GM23248 (cell line): ENCODE measurements around the gene CALD1. TPM values are rescaled to one million over a fixed set of nuclear protein-coding genes. Genes with fewer than 3 reads are reported as not detected.

Experiments used
- DNase-seq: peaks from one replicate; pipeline ENCODE4 v3.0.0-alpha.2; 2015
- H2AFZ ChIP-seq: fragments of 200-600 bp; sonication (generic); 2 replicates; pipeline ENCODE4 v1.6.1; 2016; ENCODE audit warnings: antibody characterized with exemption
- H3F3A ChIP-seq: fragments of 200-600 bp; sonication (generic); 2 replicates; pipeline ENCODE4 v1.6.1; 2016; ENCODE audit warnings: mild to moderate bottlenecking, antibody characterized with exemption, mixed run types; ENCODE audit not compliant: insufficient read depth
- H3K27ac ChIP-seq: fragments of 200-600 bp; sonication (generic); 2 replicates; pipeline ENCODE4 v1.5.1; 2016; ENCODE audit warnings: mild to moderate bottlenecking
- H3K27me3 ChIP-seq: fragments of 200-600 bp; sonication (generic); replicated peaks from 2 replicates; pipeline ENCODE4 v1.6.1; 2016; ENCODE audit warnings: mild to moderate bottlenecking; ENCODE audit not compliant: insufficient read depth
- H3K36me3 ChIP-seq: fragments of 200-600 bp; sonication (generic); 2 replicates; pipeline ENCODE4 v1.6.1; 2016; ENCODE audit warnings: low read depth, mild to moderate bottlenecking
- H3K4me1 ChIP-seq: fragments of 200-600 bp; sonication (generic); 2 replicates; pipeline ENCODE4 v1.6.1; 2016; ENCODE audit warnings: mild to moderate bottlenecking; ENCODE audit not compliant: insufficient read depth
- H3K4me2 ChIP-seq: fragments of 200-600 bp; sonication (generic); one replicate; pipeline ENCODE4 v1.6.1; 2016; ENCODE audit warnings: mild to moderate bottlenecking; ENCODE audit not compliant: unreplicated experiment
- H3K4me3 ChIP-seq: fragments of 200-600 bp; sonication (generic); 2 replicates; pipeline ENCODE4 v1.5.1; 2016; ENCODE audit warnings: mild to moderate bottlenecking
- H3K79me2 ChIP-seq: fragments of 200-600 bp; sonication (generic); 2 replicates; pipeline ENCODE4 v1.6.1; 2016; ENCODE audit warnings: mild to moderate bottlenecking; ENCODE audit not compliant: insufficient read depth
- H3K9ac ChIP-seq: fragments of 200-600 bp; sonication (generic); 2 replicates; pipeline ENCODE4 v1.6.1; 2016; ENCODE audit warnings: mild to moderate bottlenecking
- H3K9me2 ChIP-seq: fragments of 200-600 bp; sonication (generic); 2 replicates; pipeline ENCODE4 v1.6.1; 2016; ENCODE audit warnings: mixed run types, mild to moderate bottlenecking, moderate library complexity; ENCODE audit not compliant: insufficient read depth
- H3K9me3 ChIP-seq: fragments of 200-600 bp; sonication (generic); one replicate; pipeline ENCODE4 v1.6.1; 2017; ENCODE audit warnings: low read depth
- H4K20me1 ChIP-seq: fragments of 200-600 bp; sonication (generic); 2 replicates; pipeline ENCODE4 v1.6.0; 2016; ENCODE audit not compliant: insufficient read depth
- EZH2 ChIP-seq: fragments of 200-600 bp; sonication (generic); IDR thresholded peaks from 2 replicates; pipeline ENCODE4 v1.6.1; 2018; ENCODE audit warnings: antibody characterized with exemption, mild to moderate bottlenecking; ENCODE audit not compliant: insufficient read depth, poor library complexity, severe bottlenecking
- EZH2phosphoT487 ChIP-seq: fragments of 200-600 bp; sonication (generic); IDR thresholded peaks from 2 replicates; pipeline ENCODE4 v1.6.1; 2018; ENCODE audit warnings: antibody characterized with exemption, moderate library complexity, mild to moderate bottlenecking, low read depth; ENCODE audit not compliant: insufficient read depth
- WGBS, 2 experiments: methylation state at CpG; one replicate each; pipeline ENCODE4 v1.1.6; 2015 to 2017; ENCODE audit warnings: low lambda C conversion rate in 2 of 2, low coverage in 1 of 2; ENCODE audit errors: missing lambda C conversion rate in 2 of 2; 5-methylcytosine and 5-hydroxymethylcytosine counted together
- in situ Hi-C: fragments of 300-500 bp; cut with MboI; formaldehyde crosslinking; loops from 2 replicates; pipeline ENCODE4 v1.15.0; 2020
- polyA plus RNA-seq: library from polyadenylated mRNA; unstranded; fragments of >200 nt; fragmentation: Nextera tagmentation; extraction: Ambion mirVana; gene quantifications from 2 replicates; pipeline ENCODE4 v1.2.1, GENCODE V29; 2016
- total RNA-seq: library from RNA; depleted of rRNA; stranded (reverse); fragments of >200 nt; shearing (Covaris generic); gene quantifications from 2 replicates; pipeline ENCODE4 v1.2.3, GENCODE V29; 2014

The CALD1 gene
- total and polyA plus RNA-seq, 2 experiments from 2014 or later = 698 to 1,687 TPM

DNA sequence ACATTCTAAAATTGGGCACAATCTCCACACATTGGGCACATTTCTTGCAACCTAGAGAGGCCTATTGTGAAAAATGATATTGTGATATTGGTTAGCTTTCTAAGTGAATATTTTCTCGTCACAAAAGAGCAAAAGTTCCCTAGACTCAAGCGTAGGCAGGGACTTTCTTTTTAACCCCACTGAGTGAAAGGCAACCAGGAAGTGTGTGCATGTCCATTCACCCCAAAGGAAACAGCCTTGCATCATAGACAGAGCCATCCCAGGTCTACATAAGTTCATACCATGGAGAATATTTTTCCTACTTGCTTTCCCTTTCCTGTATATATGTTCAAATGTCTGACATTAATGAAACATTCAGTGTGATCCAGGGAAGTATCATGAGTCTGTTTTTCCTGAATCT, 122.6 kb downstream of the CALD1 start:
- Histone ChIP-seq H3F3A (peaks cover 91% of the 10 kb centered on the region), H4K20me1 (0 out of 2 replicates have a peak, but pooled peaks cover 3% of the 10 kb centered on the region), H3K9ac (no peak overlapping the region), H3K4me1 (peaks cover 77% of the 10 kb centered on the region), H3K9me3 (no peaks in the 10 kb centered on the region), H3K36me3 (peaks cover 27% of the 10 kb centered on the region; the same call in 1 of the 2 replicates), H3K27ac (peak overlapping the region; percentile 66), H3K27me3 (no peaks in the 10 kb centered on the region), H3K4me3 (no peak overlapping the region), H3K79me2 (peaks cover 96% of the 10 kb centered on the region), H2AFZ (no peak overlapping the region), H3K9me2 (no peaks in the 10 kb centered on the region), H3K4me2 (no peak overlapping the region)
- DNase-seq = peak; percentile 27
- TF ChIP-seq EZH2phosphoT487 = no peak
- no peak for TF ChIP-seq EZH2
- 83 to 84% methylated on average over 2 of the region's 2 CpGs for WGBS, 2 experiments
- in situ Hi-C loops = no loop called here

DNA sequence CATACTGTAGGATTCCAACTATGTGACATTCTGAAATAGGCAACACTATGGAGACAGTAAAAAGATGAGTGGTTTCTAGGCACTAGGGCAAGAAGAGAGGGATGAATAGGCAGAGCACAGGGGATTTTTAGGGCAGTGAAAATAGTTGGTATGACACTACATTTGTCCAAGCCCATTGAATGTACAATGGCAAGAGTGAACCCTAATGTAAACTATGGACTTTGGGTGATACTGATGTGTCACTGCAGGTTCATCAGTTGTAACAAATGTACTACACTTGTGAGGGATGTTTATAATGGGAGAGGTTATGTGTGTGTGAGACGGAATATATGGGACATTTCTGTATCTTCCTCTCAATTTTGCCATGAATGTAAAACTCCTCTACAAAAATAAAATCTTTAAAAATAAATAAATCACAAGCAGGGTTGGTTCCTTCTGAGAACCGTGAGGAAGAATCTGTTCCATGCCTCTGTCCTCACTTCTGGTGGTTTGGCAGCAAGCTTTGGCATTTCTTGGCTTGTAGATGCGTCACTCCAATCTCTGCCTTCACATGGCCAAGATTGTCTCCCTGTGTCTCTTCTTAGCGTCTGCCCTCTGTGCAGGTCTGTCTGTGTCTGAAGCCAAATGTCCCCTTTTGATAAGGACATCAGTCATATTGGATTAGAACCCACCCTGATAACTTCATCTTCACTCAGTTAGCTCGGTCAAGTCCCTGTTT, 123.8 kb downstream of the CALD1 start:
- peaks cover 89% of the 10 kb centered on the region for H3K4me1 ChIP-seq
- peak overlapping the region; percentile 29 for H3K9ac ChIP-seq
- H3K4me2 ChIP-seq = no peak overlapping the region
- 0 out of 2 replicates have a peak, but pooled peaks cover 3% of the 10 kb centered on the region for H4K20me1 ChIP-seq
- H3K27ac ChIP-seq = peak overlapping the region; percentile 66
- H3F3A ChIP-seq = peaks cover 94% of the 10 kb centered on the region
- TF ChIP-seq EZH2phosphoT487 (no peak), EZH2 (no peak)
- H3K27me3 ChIP-seq = no peaks in the 10 kb centered on the region
- peak; percentile 82 for DNase-seq
- in situ Hi-C loops = no loop called here
- peaks cover 27% of the 10 kb centered on the region; the same call in 1 of the 2 replicates for H3K36me3 ChIP-seq
- H3K9me2 ChIP-seq = no peaks in the 10 kb centered on the region
- 38 to 53% methylated on average over 5 of the region's 5 CpGs for WGBS, 2 experiments
- peaks cover 96% of the 10 kb centered on the region for H3K79me2 ChIP-seq
- H3K4me3 ChIP-seq = no peak overlapping the region
- no peak overlapping the region for H2AFZ ChIP-seq
- no peaks in the 10 kb centered on the region for H3K9me3 ChIP-seq

DNA sequence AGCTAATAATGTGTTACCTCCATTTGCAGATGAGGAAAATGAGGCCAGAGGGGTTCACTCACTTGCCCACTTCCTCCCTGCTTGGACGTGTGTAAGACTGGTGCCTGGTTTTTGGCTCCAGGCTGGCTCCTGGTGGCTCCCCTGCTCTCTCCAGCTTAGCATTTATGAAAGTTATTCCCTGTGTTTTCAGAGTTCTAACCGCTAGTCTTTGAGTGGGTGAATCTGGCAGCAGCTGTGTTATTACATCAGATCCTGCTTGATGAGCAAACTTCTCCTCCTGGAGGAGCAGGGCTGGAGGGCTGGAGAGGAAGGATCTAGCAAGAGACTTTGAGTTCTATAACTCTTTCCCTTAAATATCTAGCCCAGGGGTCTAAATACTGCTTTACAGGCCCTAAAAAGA, 125.9 kb downstream of the CALD1 start:
- 0 out of 2 replicates have a peak, but pooled peaks cover 3% of the 10 kb centered on the region for H4K20me1 ChIP-seq
- WGBS, 2 experiments = 0 to 4% methylated on average over 2 of the region's 2 CpGs

DNA sequence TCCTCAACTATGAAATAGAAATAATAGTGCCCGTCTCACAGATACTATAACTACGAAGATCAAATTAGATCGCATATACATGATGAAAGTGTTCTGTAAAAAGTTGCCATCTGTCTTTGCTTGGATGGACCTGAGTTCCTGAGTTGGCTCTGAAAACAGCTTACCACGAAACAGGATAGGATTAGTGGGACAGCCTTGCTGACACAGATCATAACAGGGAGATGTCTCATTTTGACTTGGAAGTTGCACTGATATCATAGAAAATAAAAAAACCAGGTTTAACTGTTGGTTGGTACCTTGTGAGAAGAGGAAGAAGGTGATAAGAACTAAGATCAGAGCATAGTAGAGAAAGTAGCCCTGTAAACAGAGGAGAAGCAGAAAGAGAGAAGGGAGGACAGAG, 127.6 kb downstream of the CALD1 start:
- peaks cover 28% of the 10 kb centered on the region for H3K36me3 ChIP-seq
- peaks cover 95% of the 10 kb centered on the region for H3F3A ChIP-seq
- no peak for DNase-seq
- H3K27ac ChIP-seq = peak overlapping the region; percentile 78
- H3K27me3 ChIP-seq = no peaks in the 10 kb centered on the region
- H3K4me2 ChIP-seq = no peak overlapping the region
- no peak for TF ChIP-seq EZH2
- TF ChIP-seq EZH2phosphoT487 = no peak
- no peaks in the 10 kb centered on the region for H3K9me2 ChIP-seq
- in situ Hi-C loops = no loop called here
- peaks cover 96% of the 10 kb centered on the region for H3K79me2 ChIP-seq
- H3K9ac ChIP-seq = peak overlapping the region; percentile 41
- H4K20me1 ChIP-seq = 0 out of 2 replicates have a peak, but pooled peaks cover under 1% of the 10 kb centered on the region
- H2AFZ ChIP-seq = no peak overlapping the region
- H3K4me1 ChIP-seq = peaks cover 71% of the 10 kb centered on the region
- H3K9me3 ChIP-seq = no peaks in the 10 kb centered on the region
- 66 to 74% methylated on average over 4 of the region's 4 CpGs for WGBS, 2 experiments
- H3K4me3 ChIP-seq = no peak overlapping the region

More for the DNA sequence above, 125.9 kb downstream of the CALD1 start:
- H3K4me3 ChIP-seq = 0 out of 2 replicates have a peak overlapping the region, but pooled peaks have one; percentile 26
- H3K4me2 ChIP-seq = peak overlapping the region; percentile 9
- H3K36me3 ChIP-seq = peaks cover 23% of the 10 kb centered on the region; the same call in 1 of the 2 replicates
- in situ Hi-C loops = no loop called here
- H3K27me3 ChIP-seq = no peaks in the 10 kb centered on the region
- peak; percentile 96 for DNase-seq
- H3K9me3 ChIP-seq = no peaks in the 10 kb centered on the region
- H3K4me1 ChIP-seq = peaks cover 87% of the 10 kb centered on the region
- TF ChIP-seq EZH2 = no peak
- no peak for TF ChIP-seq EZH2phosphoT487
- H3K9ac ChIP-seq = peak overlapping the region; percentile 50
- no peak overlapping the region for H2AFZ ChIP-seq
- peak overlapping the region; percentile 78 for H3K27ac ChIP-seq
- H3K9me2 ChIP-seq = no peaks in the 10 kb centered on the region
- H3F3A ChIP-seq = peaks cover 95% of the 10 kb centered on the region
- H3K79me2 ChIP-seq = peaks cover 96% of the 10 kb centered on the region
